ENCODE results near the gene MMAB.

Gene MMAB

GRCh38 chr12:109538191-109538863 is 35.0 kb downstream of the MMAB start:
- H3K36me3 ChIP-seq (ENCODE audit: control insufficient read depth, insufficient read depth, low read length): no peaks in the 10 kb centered on the region
- no peaks in the 10 kb centered on the region for H3K27me3 ChIP-seq (ENCODE audit: control insufficient read depth, insufficient read depth, low read length)
- H3K27ac ChIP-seq (ENCODE audit: low read depth, low read length): no peak overlapping the region
- H3K4me1 ChIP-seq (ENCODE audit: control insufficient read depth, insufficient read depth, low read length): no peaks in the 10 kb centered on the region; the same call in 1 of the 2 replicates
- no peak overlapping the region for H3K4me3 ChIP-seq (ENCODE audit: low read depth, low read length)
- H3K9ac ChIP-seq (ENCODE audit: low read length): no peak overlapping the region
- H3K9me3 ChIP-seq (ENCODE audit: control insufficient read depth, insufficient read depth, low read depth, low read length): no peaks in the 10 kb centered on the region

- Histone ChIP-seq H3K4me1 (ENCODE audit: control insufficient read depth, insufficient read depth, low read length) (no peaks in the 10 kb centered on the region; the same call in 1 of the 2 replicates), H3K9ac (ENCODE audit: low read length) (no peak overlapping the region), H3K27me3 (ENCODE audit: control insufficient read depth, insufficient read depth, low read length) (no peaks in the 10 kb centered on the region), H3K4me3 (ENCODE audit: low read depth, low read length) (no peak overlapping the region), H3K9me3 (ENCODE audit: control insufficient read depth, insufficient read depth, low read depth, low read length) (no peaks in the 10 kb centered on the region), H3K27ac (ENCODE audit: low read depth, low read length) (no peak overlapping the region), H3K36me3 (ENCODE audit: control insufficient read depth, insufficient read depth, low read length) (peaks cover 4% of the 10 kb centered on the region; the same call in 1 of the 2 replicates)
Measured at GRCh38 chr12:109537136-109537535, 36.2 kb downstream of the MMAB start.

GRCh38 chr12:109535863-109536250 is 37.4 kb downstream of the MMAB start:
- no peak overlapping the region for H3K9ac ChIP-seq (ENCODE audit: low read length)
- peaks cover under 1% of the 10 kb centered on the region; the same call in 1 of the 2 replicates for H3K4me1 ChIP-seq (ENCODE audit: control insufficient read depth, insufficient read depth, low read length)
- H3K27me3 ChIP-seq (ENCODE audit: control insufficient read depth, insufficient read depth, low read length): no peaks in the 10 kb centered on the region

GRCh38 chr12:109535231-109535862 is 38.0 kb downstream of the MMAB start:
- Histone ChIP-seq H3K27me3 (ENCODE audit: control insufficient read depth, insufficient read depth, low read length) (no peaks in the 10 kb centered on the region), H3K27ac (ENCODE audit: low read depth, low read length) (no peak overlapping the region), H3K4me3 (ENCODE audit: low read depth, low read length) (no peak overlapping the region), H3K36me3 (ENCODE audit: control insufficient read depth, insufficient read depth, low read length) (peaks cover 12% of the 10 kb centered on the region), H3K9me3 (ENCODE audit: control insufficient read depth, insufficient read depth, low read depth, low read length) (no peaks in the 10 kb centered on the region), H3K4me1 (ENCODE audit: control insufficient read depth, insufficient read depth, low read length) (peaks cover 5% of the 10 kb centered on the region; the same call in 1 of the 2 replicates), H3K9ac (ENCODE audit: low read length) (no peak overlapping the region)

More at GRCh38 chr12:109535863-109536250, 37.4 kb downstream of the MMAB start:
- Histone ChIP-seq H3K27ac (ENCODE audit: low read depth, low read length) (no peak overlapping the region), H3K4me3 (ENCODE audit: low read depth, low read length) (no peak overlapping the region), H3K9me3 (ENCODE audit: control insufficient read depth, insufficient read depth, low read depth, low read length) (no peaks in the 10 kb centered on the region), H3K36me3 (ENCODE audit: control insufficient read depth, insufficient read depth, low read length) (peaks cover 7% of the 10 kb centered on the region; the same call in 1 of the 2 replicates)

GRCh38 chr12:109534456-109534855 is 38.8 kb downstream of the MMAB start:
- Histone ChIP-seq H3K4me3 (ENCODE audit: low read depth, low read length) (no peak overlapping the region), H3K9me3 (ENCODE audit: control insufficient read depth, insufficient read depth, low read depth, low read length) (no peaks in the 10 kb centered on the region), H3K27me3 (ENCODE audit: control insufficient read depth, insufficient read depth, low read length) (no peaks in the 10 kb centered on the region), H3K9ac (ENCODE audit: low read length) (no peak overlapping the region), H3K4me1 (ENCODE audit: control insufficient read depth, insufficient read depth, low read length) (peaks cover 12% of the 10 kb centered on the region; the same call in 1 of the 2 replicates), H3K27ac (ENCODE audit: low read depth, low read length) (no peak overlapping the region), H3K36me3 (ENCODE audit: control insufficient read depth, insufficient read depth, low read length) (peaks cover 15% of the 10 kb centered on the region)

- Histone ChIP-seq H3K4me3 (ENCODE audit: low read depth, low read length) (no peak overlapping the region), H3K4me1 (ENCODE audit: control insufficient read depth, insufficient read depth, low read length) (peaks cover 12% of the 10 kb centered on the region; the same call in 1 of the 2 replicates), H3K27me3 (ENCODE audit: control insufficient read depth, insufficient read depth, low read length) (no peaks in the 10 kb centered on the region), H3K36me3 (ENCODE audit: control insufficient read depth, insufficient read depth, low read length) (peaks cover 15% of the 10 kb centered on the region), H3K9me3 (ENCODE audit: control insufficient read depth, insufficient read depth, low read depth, low read length) (no peaks in the 10 kb centered on the region), H3K9ac (ENCODE audit: low read length) (no peak overlapping the region), H3K27ac (ENCODE audit: low read depth, low read length) (no peak overlapping the region)
Measured at GRCh38 chr12:109533487-109533740, 39.9 kb downstream of the MMAB start.

GRCh38 chr12:109532721-109533486 is 40.4 kb downstream of the MMAB start:
- Histone ChIP-seq H3K9me3 (ENCODE audit: control insufficient read depth, insufficient read depth, low read depth, low read length) (no peaks in the 10 kb centered on the region), H3K4me3 (ENCODE audit: low read depth, low read length) (no peak overlapping the region), H3K36me3 (ENCODE audit: control insufficient read depth, insufficient read depth, low read length) (peaks cover 15% of the 10 kb centered on the region), H3K27ac (ENCODE audit: low read depth, low read length) (no peak overlapping the region), H3K27me3 (ENCODE audit: control insufficient read depth, insufficient read depth, low read length) (no peaks in the 10 kb centered on the region), H3K9ac (ENCODE audit: low read length) (no peak overlapping the region), H3K4me1 (ENCODE audit: control insufficient read depth, insufficient read depth, low read length) (peaks cover 12% of the 10 kb centered on the region; the same call in 1 of the 2 replicates)

- no peak overlapping the region for H3K4me3 ChIP-seq (ENCODE audit: low read depth, low read length)
- peaks cover 12% of the 10 kb centered on the region; the same call in 1 of the 2 replicates for H3K4me1 ChIP-seq (ENCODE audit: control insufficient read depth, insufficient read depth, low read length)
- H3K9ac ChIP-seq (ENCODE audit: low read length): no peak overlapping the region
- no peak overlapping the region for H3K27ac ChIP-seq (ENCODE audit: low read depth, low read length)
- no peaks in the 10 kb centered on the region for H3K27me3 ChIP-seq (ENCODE audit: control insufficient read depth, insufficient read depth, low read length)
- H3K9me3 ChIP-seq (ENCODE audit: control insufficient read depth, insufficient read depth, low read depth, low read length): no peaks in the 10 kb centered on the region
- H3K36me3 ChIP-seq (ENCODE audit: control insufficient read depth, insufficient read depth, low read length): peaks cover 15% of the 10 kb centered on the region
Measured at GRCh38 chr12:109531411-109531810, 41.9 kb downstream of the MMAB start.

GRCh38 chr12:109529691-109530640 is 43.3 kb downstream of the MMAB start:
- peaks cover 15% of the 10 kb centered on the region for H3K36me3 ChIP-seq (ENCODE audit: control insufficient read depth, insufficient read depth, low read length)
- peak overlapping the region; percentile 3 for H3K9ac ChIP-seq (ENCODE audit: low read length)
- H3K27ac ChIP-seq (ENCODE audit: low read depth, low read length): peak overlapping the region; percentile 46; the same call in 1 of the 2 replicates

GRCh38 chr12:109527489-109528123 is 45.7 kb downstream of the MMAB start:
- H3K27me3 ChIP-seq (ENCODE audit: control insufficient read depth, insufficient read depth, low read length): no peaks in the 10 kb centered on the region

More at GRCh38 chr12:109529691-109530640, 43.3 kb downstream of the MMAB start:
- no peak overlapping the region for H3K4me3 ChIP-seq (ENCODE audit: low read depth, low read length)
- H3K4me1 ChIP-seq (ENCODE audit: control insufficient read depth, insufficient read depth, low read length): peaks cover 12% of the 10 kb centered on the region; the same call in 1 of the 2 replicates
- no peaks in the 10 kb centered on the region for H3K9me3 ChIP-seq (ENCODE audit: control insufficient read depth, insufficient read depth, low read depth, low read length)
- H3K27me3 ChIP-seq (ENCODE audit: control insufficient read depth, insufficient read depth, low read length): no peaks in the 10 kb centered on the region

More at GRCh38 chr12:109527489-109528123, 45.7 kb downstream of the MMAB start:
- H3K4me1 ChIP-seq (ENCODE audit: control insufficient read depth, insufficient read depth, low read length): peaks cover 12% of the 10 kb centered on the region; the same call in 1 of the 2 replicates
- H3K4me3 ChIP-seq (ENCODE audit: low read depth, low read length): no peak overlapping the region
- H3K9me3 ChIP-seq (ENCODE audit: control insufficient read depth, insufficient read depth, low read depth, low read length): no peaks in the 10 kb centered on the region
- H3K36me3 ChIP-seq (ENCODE audit: control insufficient read depth, insufficient read depth, low read length): peaks cover 29% of the 10 kb centered on the region
- H3K9ac ChIP-seq (ENCODE audit: low read length): no peak overlapping the region
- H3K27ac ChIP-seq (ENCODE audit: low read depth, low read length): no peak overlapping the region

Data from HUES6 (cell line).